Right atrium auricular region (tissue), 2 donors: Measurements from ENCODE around the gene GSTT4. TPM values are rescaled to one million over a fixed set of nuclear protein-coding genes. Genes with fewer than 3 reads are reported as not detected.

ENCODE experiments used
- DNase-seq: peaks from one replicate; pipeline ENCODE4 v3.0.0-alpha.2; 2019; ENCODE audit warnings: low spot score
- H3K27ac ChIP-seq, 2 donors: fragments of 200-600 bp; sonication (generic); 1 replicate in 1 of 2; 2 replicates in 1 of 2; pipeline ENCODE4 v1.5.1; 2016 to 2019
- H3K27me3 ChIP-seq, 2 donors: fragments of 200-600 bp; sonication (generic); one replicate each; pipeline versions ENCODE4 v1.5.1 to v1.6.0; 2017 to 2019
- H3K36me3 ChIP-seq: fragments of 200-600 bp; sonication (generic); one replicate; pipeline ENCODE4 v1.5.1; 2016
- H3K4me1 ChIP-seq, 2 donors: fragments of 200-600 bp; sonication (generic); one replicate each; pipeline versions ENCODE4 v1.5.1 to v1.6.0; 2017 to 2019
- H3K4me3 ChIP-seq, 2 donors: fragments of 200-600 bp; sonication (generic); 1 replicate in 1 of 2; 2 replicates in 1 of 2; pipeline ENCODE4 v1.5.1; 2017 to 2019; ENCODE audit warnings: mild to moderate bottlenecking in 1 of 2, moderate library complexity in 1 of 2
- H3K9me3 ChIP-seq, 2 donors: fragments of 200-600 bp; sonication (generic); one replicate each; pipeline ENCODE4 v1.5.1; 2019
- total RNA-seq, 2 donors: library from RNA; depleted of rRNA; stranded (reverse); fragments of >200 nt; gene quantifications; one replicate each; pipeline ENCODE4 v1.1.0, GENCODE V29; 2016
- TF ChIP-seq, protein P1 (sequence below), 2 donors: fragments of 200-600 bp; sonication (generic); IDR thresholded peaks; one replicate each; pipeline ENCODE4 v1.5.1; 2019; ENCODE audit warnings: antibody characterized with exemption in 2 of 2

Gene GSTT4
- total RNA-seq, 2 donors from 2014 or later = not detected

DNA sequence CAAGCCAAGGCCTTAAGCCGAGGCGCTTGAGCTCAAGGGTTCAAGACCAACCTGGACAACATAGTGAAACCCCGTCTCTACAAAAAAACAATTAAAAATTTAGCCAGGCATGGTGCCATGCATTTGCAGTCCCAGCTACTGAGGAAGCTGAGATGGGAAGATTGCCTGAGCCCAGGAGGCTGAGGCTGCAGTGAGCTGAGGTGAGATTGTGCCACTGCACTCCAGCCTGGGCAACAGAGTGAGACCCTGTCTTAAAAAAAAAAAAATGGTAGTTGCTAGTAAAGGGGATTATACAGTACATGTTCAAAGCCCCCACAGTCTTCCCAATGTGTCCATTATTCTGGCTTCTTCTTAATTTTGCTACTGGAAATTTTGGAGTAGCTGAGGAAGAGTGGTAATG is 24.1 kb upstream of the GSTT4 start:
- Histone ChIP-seq H3K36me3 (no peaks in the 10 kb centered on the region), H3K4me3 (no peak overlapping the region), H3K27me3 (no peaks in the 10 kb centered on the region), H3K4me1 (peaks cover 0 to 4% of the 10 kb centered on the region in 2 donors), H3K27ac (no peak overlapping the region), H3K9me3 (peaks cover 0 to 4% of the 10 kb centered on the region in 2 donors)
- TF ChIP-seq, protein P1, sequence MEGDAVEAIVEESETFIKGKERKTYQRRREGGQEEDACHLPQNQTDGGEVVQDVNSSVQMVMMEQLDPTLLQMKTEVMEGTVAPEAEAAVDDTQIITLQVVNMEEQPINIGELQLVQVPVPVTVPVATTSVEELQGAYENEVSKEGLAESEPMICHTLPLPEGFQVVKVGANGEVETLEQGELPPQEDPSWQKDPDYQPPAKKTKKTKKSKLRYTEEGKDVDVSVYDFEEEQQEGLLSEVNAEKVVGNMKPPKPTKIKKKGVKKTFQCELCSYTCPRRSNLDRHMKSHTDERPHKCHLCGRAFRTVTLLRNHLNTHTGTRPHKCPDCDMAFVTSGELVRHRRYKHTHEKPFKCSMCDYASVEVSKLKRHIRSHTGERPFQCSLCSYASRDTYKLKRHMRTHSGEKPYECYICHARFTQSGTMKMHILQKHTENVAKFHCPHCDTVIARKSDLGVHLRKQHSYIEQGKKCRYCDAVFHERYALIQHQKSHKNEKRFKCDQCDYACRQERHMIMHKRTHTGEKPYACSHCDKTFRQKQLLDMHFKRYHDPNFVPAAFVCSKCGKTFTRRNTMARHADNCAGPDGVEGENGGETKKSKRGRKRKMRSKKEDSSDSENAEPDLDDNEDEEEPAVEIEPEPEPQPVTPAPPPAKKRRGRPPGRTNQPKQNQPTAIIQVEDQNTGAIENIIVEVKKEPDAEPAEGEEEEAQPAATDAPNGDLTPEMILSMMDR (IDR thresholded peaks at IDR 0.05) = no peak
- no peak for DNase-seq

DNA sequence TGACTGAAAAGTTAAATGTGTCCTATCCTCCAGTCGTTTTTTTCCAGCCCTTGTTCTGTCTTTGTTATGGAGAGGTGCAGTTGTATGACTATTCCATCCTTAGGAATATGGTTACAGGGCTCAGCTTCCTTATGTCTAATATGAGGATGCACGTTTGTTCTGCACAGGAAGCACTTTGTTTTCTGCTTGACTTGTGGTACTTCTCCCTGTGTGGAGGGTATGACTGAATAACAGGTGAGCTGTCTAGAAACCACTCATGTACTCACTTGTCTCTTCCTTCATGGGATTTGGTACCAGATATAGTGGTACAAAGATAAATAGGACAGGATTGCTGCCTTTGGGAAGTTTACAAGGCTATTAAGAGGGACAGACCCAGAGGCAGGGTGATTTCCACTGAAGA is 23.3 kb upstream of the GSTT4 start:
- Histone ChIP-seq H3K27me3 (no peaks in the 10 kb centered on the region), H3K4me3 (no peak overlapping the region), H3K36me3 (no peaks in the 10 kb centered on the region), H3K9me3 (peaks cover 0 to 11% of the 10 kb centered on the region in 2 donors), H3K27ac (no peak overlapping the region), H3K4me1 (peaks cover 0 to 4% of the 10 kb centered on the region in 2 donors)
- no peak for DNase-seq
- TF ChIP-seq, protein P1 (IDR thresholded peaks at IDR 0.05) = no peak

- Histone ChIP-seq H3K4me3 (no peak overlapping the region), H3K36me3 (no peaks in the 10 kb centered on the region), H3K4me1 (peaks cover 0 to 4% of the 10 kb centered on the region in 2 donors), H3K27me3 (no peaks in the 10 kb centered on the region), H3K27ac (no peak overlapping the region), H3K9me3 (peaks cover 0 to 11% of the 10 kb centered on the region in 2 donors)
- TF ChIP-seq, protein P1 (IDR thresholded peaks at IDR 0.05) = no peak
- DNase-seq = no peak
Measured at GRCh38 chr22:24027991-24028390, 22.7 kb upstream of the GSTT4 start.

DNA sequence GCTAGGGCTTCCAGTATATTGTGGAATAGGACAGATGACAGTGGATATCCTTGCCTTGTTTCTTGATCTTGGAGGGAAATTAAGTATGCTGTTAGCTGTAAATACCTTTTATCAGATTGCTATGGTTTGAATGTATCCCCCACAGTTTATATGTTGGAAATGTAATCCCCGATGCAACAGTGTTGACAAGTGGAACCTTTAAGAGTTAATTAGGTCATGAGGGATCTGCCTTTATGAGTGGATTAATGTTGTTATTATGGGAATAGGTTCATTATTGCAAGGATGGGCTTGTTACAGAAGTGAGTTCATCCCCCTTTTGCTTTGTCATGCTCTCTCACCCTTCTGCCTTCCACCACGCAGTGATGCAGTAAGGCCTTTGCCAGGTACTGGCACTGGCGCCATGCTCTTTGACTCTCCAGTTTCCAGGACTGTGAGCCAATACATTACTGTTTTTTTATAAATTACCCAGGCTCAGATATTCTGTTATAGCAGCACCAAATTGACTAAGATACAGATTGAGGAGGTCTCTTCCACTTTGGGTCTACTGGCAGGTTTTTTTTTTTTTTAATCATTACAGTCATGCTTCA is 22.2 kb upstream of the GSTT4 start:
- TF ChIP-seq, protein P1 (IDR thresholded peaks at IDR 0.05) = no peak
- no peak for DNase-seq
- Histone ChIP-seq H3K27ac (no peak overlapping the region), H3K27me3 (no peaks in the 10 kb centered on the region), H3K9me3 (peaks cover 0 to 11% of the 10 kb centered on the region in 2 donors), H3K4me3 (no peak overlapping the region), H3K4me1 (peaks cover 0 to 4% of the 10 kb centered on the region in 2 donors), H3K36me3 (no peaks in the 10 kb centered on the region)

DNA sequence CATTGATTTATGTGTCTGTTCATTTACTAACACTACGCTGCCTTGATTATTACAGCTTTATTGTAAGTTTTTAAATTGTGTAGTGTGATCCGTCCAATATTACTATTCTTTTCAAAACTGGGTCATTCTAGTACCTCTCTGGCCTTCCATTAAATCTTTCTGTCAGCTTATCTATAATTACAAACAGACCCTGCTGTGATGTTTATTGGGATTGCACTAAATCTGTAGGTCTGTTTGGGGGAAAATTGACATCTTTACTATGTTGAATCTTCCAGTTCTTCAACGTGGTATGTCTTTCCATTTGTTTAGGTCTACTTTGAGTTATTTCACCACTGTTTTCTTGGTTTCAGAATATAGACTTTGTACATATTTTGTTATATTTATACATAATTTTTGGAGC is 21.5 kb upstream of the GSTT4 start:
- Histone ChIP-seq H3K27me3 (no peaks in the 10 kb centered on the region), H3K4me1 (peaks cover 0 to 4% of the 10 kb centered on the region in 2 donors), H3K4me3 (no peak overlapping the region), H3K36me3 (no peaks in the 10 kb centered on the region), H3K27ac (no peak overlapping the region), H3K9me3 (peaks cover 0 to 11% of the 10 kb centered on the region in 2 donors)
- TF ChIP-seq, protein P1 (IDR thresholded peaks at IDR 0.05) = no peak
- DNase-seq = no peak

DNA sequence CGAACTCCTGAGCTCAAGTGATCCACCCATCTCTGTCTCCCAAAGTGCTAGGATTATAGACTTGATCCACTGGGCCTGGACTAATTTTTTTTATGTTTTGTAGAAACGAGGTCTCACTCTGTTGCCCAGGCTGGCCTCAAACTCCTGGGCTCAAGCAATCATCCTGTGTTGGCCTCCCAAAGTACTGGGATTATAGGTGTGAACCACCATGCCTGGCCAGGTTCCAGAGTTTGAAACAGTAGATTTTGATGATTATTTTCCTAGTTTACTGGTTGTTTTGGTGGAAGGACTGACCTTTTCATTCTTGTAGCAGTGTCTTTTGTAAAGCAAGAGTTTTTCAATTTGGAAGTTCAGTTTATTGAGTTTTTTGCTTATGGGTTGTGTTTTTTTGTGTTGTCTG is 20.8 kb upstream of the GSTT4 start:
- TF ChIP-seq, protein P1 (IDR thresholded peaks at IDR 0.05) = no peak

More for the DNA sequence above, 20.8 kb upstream of the GSTT4 start:
- Histone ChIP-seq H3K36me3 (no peaks in the 10 kb centered on the region), H3K4me1 (peaks cover 0 to 4% of the 10 kb centered on the region in 2 donors), H3K9me3 (peaks cover 0 to 11% of the 10 kb centered on the region in 2 donors), H3K27ac (no peak overlapping the region), H3K27me3 (no peaks in the 10 kb centered on the region), H3K4me3 (no peak overlapping the region)
- DNase-seq = no peak
